ENCODE results near the gene CEP68. TPM values are rescaled to one million over a fixed set of nuclear protein-coding genes. Genes with fewer than 3 reads are reported as not detected.

The CEP68 gene
- total RNA-seq, 4 donors from 2014 or later = 3.9 to 17.4 (median 8.6) TPM

DNA sequence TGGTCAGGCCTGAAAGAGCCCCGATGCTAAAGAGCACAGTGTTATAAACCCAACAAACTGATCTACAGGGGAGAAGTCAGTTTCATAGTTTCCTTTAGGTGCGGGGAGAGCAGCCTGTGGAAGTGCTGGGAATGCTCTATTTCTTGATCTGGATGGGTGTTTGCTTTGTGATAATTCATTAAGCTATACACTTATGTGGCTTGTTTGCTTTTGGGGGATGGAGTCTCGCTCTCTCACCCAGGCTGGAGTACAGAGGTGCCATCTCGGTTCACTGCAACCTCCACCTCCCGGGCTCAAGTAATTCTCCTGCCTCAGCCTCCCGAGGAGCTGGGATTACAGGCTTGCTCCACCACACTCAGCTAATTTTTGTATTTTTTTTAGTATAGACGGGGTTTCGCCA, 30.1 kb upstream of the CEP68 start:
- 92 to 93% methylated on average over 7 to 8 of the region's 8 CpGs for WGBS, 2 donors
- H3K4me1 ChIP-seq = peaks cover 0 to 14% (median 12%) of the 10 kb centered on the region in 3 donors
- no peak overlapping the region for H3K27ac ChIP-seq

DNA sequence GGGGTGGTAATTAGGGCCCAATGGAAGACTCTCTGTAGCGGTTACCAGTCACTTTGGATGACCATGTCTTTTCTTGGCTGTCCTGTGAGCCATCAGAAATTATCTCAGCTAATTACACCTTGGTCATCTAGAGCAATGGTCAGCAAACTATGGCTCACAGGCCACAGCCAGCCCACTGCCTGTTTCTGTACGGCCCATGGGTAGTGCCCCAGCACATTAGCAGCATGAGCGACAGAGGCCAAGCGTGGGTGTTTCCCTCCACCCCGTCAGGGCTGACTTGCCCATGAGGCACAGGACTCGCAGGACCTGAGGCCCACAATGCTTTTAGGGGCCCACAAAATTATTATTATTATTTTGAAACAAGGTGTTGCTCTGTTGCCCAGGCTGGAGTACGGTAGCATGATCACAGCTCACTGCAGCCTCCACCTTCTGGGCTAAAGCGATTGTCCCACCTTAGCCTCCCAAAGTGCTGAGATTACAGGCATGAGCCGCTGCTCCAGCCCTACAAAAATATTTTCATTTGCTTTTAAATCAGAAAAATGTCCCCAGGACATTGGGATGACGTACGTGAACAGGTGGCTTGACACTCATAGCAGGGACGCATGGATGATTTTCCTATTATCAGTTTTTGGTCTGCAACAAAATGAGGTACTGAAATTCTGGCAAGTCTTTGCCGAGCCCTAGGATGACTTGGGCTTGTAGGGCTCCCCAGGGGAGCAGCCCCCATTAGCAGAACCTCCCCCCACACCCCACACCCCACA, 29.3 kb upstream of the CEP68 start:
- intact Hi-C loops (cut with DNase I) = no loop called here
- Histone ChIP-seq H3K27me3 (no peaks in the 10 kb centered on the region), H3K27ac (no peak overlapping the region), H3K36me3 (peaks cover 0 to 11% (median 4%) of the 10 kb centered on the region in 3 donors), H3K4me3 (no peak overlapping the region), H3K4me1 (peaks cover 0 to 13% (median 11%) of the 10 kb centered on the region in 3 donors), H3K9me3 (no peaks in the 10 kb centered on the region)
- TF ChIP-seq CTCF (IDR thresholded peaks at IDR 0.05) = no peak
- TF ChIP-seq POLR2A (IDR thresholded peaks at IDR 0.05) = no peak
- no peak for DNase-seq
- whole genome bisulfite sequencing, 2 donors = 93 to 98% methylated on average over 9 to 11 of the region's 13 CpGs

More for the DNA sequence above, 30.1 kb upstream of the CEP68 start:
- Histone ChIP-seq H3K9me3 (no peaks in the 10 kb centered on the region), H3K36me3 (peaks cover 0 to 18% (median 4%) of the 10 kb centered on the region in 3 donors), H3K4me3 (no peak overlapping the region), H3K27me3 (no peaks in the 10 kb centered on the region)
- intact Hi-C loops (cut with DNase I) = no loop called here
- no peak for DNase-seq
- TF ChIP-seq POLR2A (IDR thresholded peaks at IDR 0.05) (no peak), CTCF (IDR thresholded peaks at IDR 0.05) (no peak)

DNA sequence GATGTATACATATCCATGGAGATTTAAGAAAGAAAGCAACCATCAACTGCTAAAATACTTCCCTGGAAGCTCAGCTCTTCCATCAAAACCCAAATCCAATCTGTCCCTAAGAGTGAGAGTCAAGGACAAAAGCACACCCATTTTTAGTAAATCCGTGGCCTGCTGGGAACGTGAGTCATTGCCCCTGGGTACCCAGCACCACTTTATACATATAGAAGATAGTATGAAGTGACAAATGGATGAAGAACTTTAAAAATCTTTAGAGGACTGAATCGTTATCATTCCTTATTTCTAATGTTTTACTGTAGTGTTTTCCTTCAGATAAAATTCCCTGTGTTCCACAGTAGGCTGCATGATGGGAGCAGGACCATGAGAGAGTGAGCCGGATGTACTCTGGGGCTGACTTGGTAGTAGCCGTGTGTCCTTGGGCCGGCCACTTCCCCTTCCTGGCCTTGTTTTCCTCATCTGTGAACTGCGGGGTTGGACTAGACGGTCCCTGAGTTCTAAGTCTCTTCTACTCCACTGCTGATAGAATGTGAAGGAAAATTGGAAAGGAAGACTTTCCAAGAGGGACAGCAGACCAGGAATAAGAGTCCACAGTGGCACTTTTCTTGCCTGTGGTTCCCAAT, 28.5 kb upstream of the CEP68 start:
- Histone ChIP-seq H3K4me1 (peaks cover 0 to 13% (median 11%) of the 10 kb centered on the region in 3 donors), H3K9me3 (no peaks in the 10 kb centered on the region), H3K27ac (no peak overlapping the region), H3K36me3 (peaks cover 0 to 2% (median 2%) of the 10 kb centered on the region in 3 donors), H3K27me3 (no peaks in the 10 kb centered on the region), H3K4me3 (no peak overlapping the region)
- no peak for TF ChIP-seq CTCF (IDR thresholded peaks at IDR 0.05)
- TF ChIP-seq POLR2A (IDR thresholded peaks at IDR 0.05) = no peak
- WGBS, 2 donors = 77 to 78% methylated on average over 6 to 8 of the region's 8 CpGs
- intact Hi-C loops (cut with DNase I) = no loop called here
- DNase-seq = no peak

DNA sequence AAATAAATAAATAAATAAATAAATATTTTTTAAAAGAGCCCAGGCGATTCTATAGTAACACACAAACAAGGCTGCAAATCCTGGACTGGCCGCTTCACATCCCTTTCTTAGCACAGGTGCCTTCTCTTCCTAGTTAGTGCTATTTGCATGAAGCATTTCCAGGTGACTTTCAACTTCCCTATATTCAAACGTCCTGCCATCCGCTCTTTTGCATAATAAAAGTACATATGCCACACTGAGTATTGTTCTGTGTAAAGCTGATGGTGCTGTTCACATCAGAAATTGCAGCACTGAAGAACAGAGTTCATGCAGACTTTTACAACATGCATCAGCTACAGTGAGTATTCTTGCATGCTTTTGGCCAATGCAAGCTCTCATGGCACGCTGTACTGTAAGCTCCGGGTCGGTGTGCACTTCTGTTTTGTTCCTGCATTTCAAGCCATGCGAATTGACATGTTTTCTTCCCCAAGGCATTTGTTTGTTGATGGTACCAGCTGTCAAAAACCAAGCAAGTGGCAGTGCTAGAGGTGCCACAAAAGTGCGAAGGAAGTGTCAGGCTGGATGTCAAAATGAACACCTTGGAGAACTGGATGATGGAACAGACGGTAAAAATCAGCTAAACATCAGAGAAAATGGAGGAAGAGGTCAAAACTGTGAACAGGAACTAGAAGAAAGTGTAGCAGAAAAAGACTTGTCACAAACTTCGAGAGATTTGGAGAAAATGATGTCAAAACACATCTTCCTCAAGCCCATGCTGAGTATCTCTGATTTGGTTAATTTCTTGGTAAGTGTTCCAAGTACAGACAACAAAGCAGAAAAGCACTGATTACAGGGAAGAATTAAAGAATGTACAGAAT, 25.5 kb upstream of the CEP68 start:
- TF ChIP-seq CTCF (IDR thresholded peaks at IDR 0.05) = no peak
- TF ChIP-seq POLR2A (IDR thresholded peaks at IDR 0.05) = no peak
- H3K27ac ChIP-seq = no peak overlapping the region

More for the DNA sequence above, 25.5 kb upstream of the CEP68 start:
- intact Hi-C loops (cut with DNase I) = no loop called here
- no peak overlapping the region for H3K4me3 ChIP-seq
- WGBS, 2 donors = 62 to 76% methylated on average over 11 of the region's 11 CpGs
- DNase-seq = no peak
- no peaks in the 10 kb centered on the region for H3K9me3 ChIP-seq
- H3K36me3 ChIP-seq = no peaks in the 10 kb centered on the region
- H3K4me1 ChIP-seq = peaks cover 0 to 5% (median 0%) of the 10 kb centered on the region in 3 donors
- no peaks in the 10 kb centered on the region for H3K27me3 ChIP-seq

Data from esophagus squamous epithelium (tissue), 5 donors.